ENCODE data around the gene SLC17A2.

The SLC17A2 gene

DNA sequence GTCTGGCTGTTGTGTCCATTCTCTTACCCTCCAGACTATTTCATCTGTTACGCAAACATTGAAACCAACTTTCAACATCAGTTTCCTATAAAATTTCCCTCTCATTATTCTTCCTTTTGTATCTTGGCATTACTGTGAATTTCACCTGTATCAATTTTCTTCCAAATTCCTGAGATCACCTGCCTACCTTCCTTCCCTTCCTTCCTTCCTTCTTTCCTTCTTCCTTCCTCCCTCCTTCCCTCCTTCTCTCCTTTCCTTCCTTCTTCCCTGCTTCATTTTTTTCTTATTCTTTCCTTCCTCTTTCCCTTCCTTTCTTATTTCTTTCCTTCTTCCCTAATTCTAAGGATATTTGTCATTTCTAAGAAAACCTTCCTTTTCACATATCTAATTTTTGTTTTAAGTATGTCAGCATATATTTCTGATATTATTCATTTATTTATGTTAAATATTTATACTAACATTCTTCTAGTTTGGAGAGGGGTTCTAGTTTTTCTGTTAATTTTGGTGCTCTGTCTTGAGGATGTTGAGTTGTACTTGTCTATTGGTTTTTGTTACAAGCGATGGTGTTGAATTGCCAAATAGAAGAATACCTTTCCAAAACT is 51.7 kb downstream of the SLC17A2 start:
- DNase-seq, result no peak

DNA sequence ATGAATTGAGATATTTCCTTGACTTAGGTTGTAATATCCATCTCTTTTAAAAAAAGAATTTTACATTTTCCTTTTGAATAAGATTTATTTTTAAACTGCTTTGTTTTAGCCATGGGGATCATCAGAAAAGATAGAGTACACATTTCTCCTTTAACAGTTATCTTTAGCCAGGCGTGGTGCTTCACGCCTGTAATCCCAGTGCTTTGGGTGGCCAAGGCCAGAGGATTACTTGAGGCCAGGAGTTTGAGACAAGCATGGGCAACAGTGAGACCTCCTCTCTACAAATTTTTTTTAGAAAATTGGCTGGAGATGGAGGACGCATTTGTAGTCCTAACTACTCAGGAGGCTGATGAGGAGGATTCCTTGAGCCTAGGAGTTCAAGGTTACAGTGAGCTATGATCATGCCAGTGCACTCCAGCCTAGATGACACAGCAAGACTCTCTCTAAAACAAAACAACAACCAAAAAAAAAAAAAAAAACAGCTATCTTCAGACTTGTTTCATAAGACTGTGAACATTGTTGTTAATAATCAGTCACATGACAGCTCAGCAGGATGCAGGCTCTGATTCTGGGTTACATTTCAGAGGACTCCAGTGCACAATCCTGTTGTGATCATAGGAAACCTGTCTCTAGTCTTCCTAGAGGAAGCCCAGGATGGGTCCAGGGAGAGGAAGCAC is 54.4 kb downstream of the SLC17A2 start:
- no peak for DNase-seq

GRCh38 chr6:25875563-25875905 is 55.0 kb downstream of the SLC17A2 start:
- no peak for DNase-seq

GRCh38 chr6:25874822-25875562 is 55.5 kb downstream of the SLC17A2 start:
- DNase-seq, result no peak

GRCh38 chr6:25874118-25874517 is 56.4 kb downstream of the SLC17A2 start, which contains the start of gene SLC17A3:
TSS of gene SLC17A3 (minus strand) at chr6:25874243. CDS start at chr6:25868387, 5,856 bp downstream.
- DNase-seq, result no peak

DNA sequence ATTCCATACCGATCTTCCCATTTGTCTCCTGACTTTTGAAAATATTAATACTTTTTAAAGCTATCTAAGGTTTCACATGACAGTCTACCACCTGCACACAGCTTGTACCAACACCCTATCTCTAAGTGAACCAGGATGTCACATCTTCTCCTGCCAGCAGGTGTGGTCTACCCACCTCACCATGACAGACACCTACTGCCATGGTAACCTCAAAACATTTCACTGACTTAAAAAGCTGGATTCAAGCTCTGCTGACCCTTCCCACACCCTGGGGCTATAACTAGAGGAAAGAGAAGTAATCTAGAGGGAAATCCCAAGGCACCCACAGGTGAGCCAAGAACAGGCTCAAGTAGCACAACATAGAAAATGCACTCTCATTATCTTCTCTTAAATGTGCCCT is 57.7 kb downstream of the SLC17A2 start:
- no peak for DNase-seq

DNA sequence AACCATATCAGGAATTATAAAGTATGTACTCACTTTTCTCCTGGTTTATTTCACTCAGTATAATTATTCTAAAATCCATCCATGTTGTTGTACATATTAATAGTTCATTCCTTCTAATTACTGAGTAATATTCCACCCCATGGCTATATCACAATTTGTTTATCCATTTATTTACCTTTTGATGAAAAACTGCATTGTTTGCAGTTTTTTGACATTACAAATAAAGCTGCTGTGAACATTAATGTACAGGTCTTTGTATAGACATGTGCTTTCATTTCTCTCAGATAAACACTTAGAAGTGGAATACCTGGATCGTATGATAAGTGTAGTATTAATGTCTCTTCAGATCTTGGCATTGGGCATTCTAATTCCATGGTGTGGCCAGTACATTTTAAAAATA is 60.7 kb downstream of the SLC17A2 start:
- no peak for DNase-seq

GRCh38 chr6:25868436-25869183 is 61.9 kb downstream of the SLC17A2 start:
- DNase-seq, result no peak

GRCh38 chr6:25866011-25866410 is 64.5 kb downstream of the SLC17A2 start:
- no peak for DNase-seq

GRCh38 chr6:25863360-25863759 is 67.1 kb downstream of the SLC17A2 start:
- DNase-seq, result no peak
